K562 (cell line): Measurements from ENCODE around the gene MFNG. TPM values are rescaled to one million over a fixed set of nuclear protein-coding genes. Genes with fewer than 3 reads are reported as not detected.

Experiments used
- ATAC-seq: fragments of 200-7000 bp; cut with Tn5 transposase; 3 replicates; pipeline ENCODE4 v1.9.1; 2020; ENCODE audit warnings: moderate library complexity
- BruUV-seq: library from RNA; stranded (reverse); fragments of 400-500 nt; replicated peaks from 2 replicates; lab custom pipeline; 2021; lab: Mats Ljungman, UMichigan
- CTCF ChIA-PET: fragments of 300-600 bp; formaldehyde crosslinking; extraction: SDS; loops from one replicate; lab custom pipeline; 2021; ENCODE audit warnings: low intra/inter-chr PET ratio; lab: Yijun Ruan, JAX
- POLR2A ChIA-PET: fragments of 300-600, 350-650 bp; sonication (Branson Sonifier 250); formaldehyde crosslinking; extraction: SDS; loops from one replicate; lab custom pipeline; 2021; ENCODE audit warnings: antibody characterized with exemption, inconsistent platforms; lab: Yijun Ruan, JAX
- DNase-seq, 4 experiments: peaks; one replicate each; pipeline versions ENCODE4 v3.0.0 to v3.0.0-alpha.2; 2011 to 2018; ENCODE audit warnings: low spot score in 3 of 4, mixed read lengths in 3 of 4; ENCODE audit errors: extremely low read depth in 1 of 4
- FAIRE-seq: peaks from 2 replicates; lab custom pipeline; 2011; peaks lifted over from hg19 to GRCh38; lab: Jason Lieb, UNC
- H2AFZ ChIP-seq: 2 replicates; pipeline ENCODE4 v1.6.0; 2011; ENCODE audit warnings: low read depth, low read length, control low read depth, inconsistent platforms
- H3K27ac ChIP-seq: fragments of 200-600 bp; 3 replicates; pipeline ENCODE4 v1.8.0; 2011; ENCODE audit warnings: low read depth, mild to moderate bottlenecking, control low read depth, inconsistent platforms, low read length, moderate library complexity, mixed read lengths; ENCODE audit errors: extremely low read depth
- H3K27me3 ChIP-seq, 2 experiments: fragments of 300-600 bp in 1 of 2; 2 replicates in 1 of 2; 3 replicates in 1 of 2; pipeline versions ENCODE4 v1.6.0 to v1.8.0; 2011; ENCODE audit warnings: inconsistent platforms in 2 of 2, low read length in 2 of 2, mild to moderate bottlenecking in 1 of 2, mixed read lengths in 1 of 2, moderate library complexity in 1 of 2; ENCODE audit not compliant: control insufficient read depth in 2 of 2, insufficient read depth in 2 of 2
- H3K36me3 ChIP-seq: fragments of 300-600 bp; 3 replicates; pipeline ENCODE4 v1.8.0; 2011; ENCODE audit warnings: mild to moderate bottlenecking, low read length, inconsistent platforms; ENCODE audit not compliant: control insufficient read depth, insufficient read depth
- H3K4me1 ChIP-seq, 2 experiments: fragments of 200-600 bp in 1 of 2; replicated peaks in 1 of 2; 2 replicates in 1 of 2; 3 replicates in 1 of 2; pipeline versions ENCODE4 v1.5.1 to v1.8.0; 2011; ENCODE audit warnings: inconsistent platforms in 2 of 2, low read length in 2 of 2, mild to moderate bottlenecking in 1 of 2, mixed read lengths in 1 of 2, moderate library complexity in 1 of 2; ENCODE audit not compliant: control insufficient read depth in 2 of 2, insufficient read depth in 2 of 2
- H3K4me2 ChIP-seq: 2 replicates; pipeline ENCODE4 v1.6.1; 2011; ENCODE audit warnings: low read length, control low read depth, inconsistent platforms, mixed read lengths; ENCODE audit not compliant: insufficient read depth
- H3K4me3 ChIP-seq: fragments of 200-600 bp; sonication (generic), shearing (Covaris generic); 2 replicates; pipeline ENCODE4 v1.5.1; 2016; ENCODE audit warnings: control low read depth, inconsistent platforms
- H3K79me2 ChIP-seq: fragments of 200-600 bp; 3 replicates; pipeline ENCODE4 v1.8.0; 2011; ENCODE audit warnings: low read length, inconsistent platforms; ENCODE audit not compliant: control insufficient read depth, insufficient read depth
- H3K9ac ChIP-seq, 2 experiments: 2 replicates each; pipeline versions ENCODE4 v1.6.0 to v1.6.1; 2011; ENCODE audit warnings: low read depth in 2 of 2, low read length in 2 of 2, control low read depth in 1 of 2, inconsistent platforms in 1 of 2, mild to moderate bottlenecking in 1 of 2, mixed read lengths in 1 of 2; ENCODE audit not compliant: insufficient read depth in 1 of 2
- H3K9me1 ChIP-seq: one replicate; pipeline ENCODE4 v1.6.0; 2011; ENCODE audit warnings: inconsistent platforms, mild to moderate bottlenecking, low read length, moderate library complexity; ENCODE audit not compliant: control insufficient read depth, insufficient read depth
- H3K9me3 ChIP-seq: replicated peaks from 2 replicates; pipeline ENCODE4 v1.5.1; 2011; ENCODE audit warnings: low read depth, low read length, inconsistent platforms; ENCODE audit not compliant: control insufficient read depth, insufficient read depth
- H4K20me1 ChIP-seq: replicated peaks from 2 replicates; pipeline ENCODE4 v1.6.1; 2011; ENCODE audit warnings: low read length, inconsistent platforms, mixed read lengths; ENCODE audit not compliant: control insufficient read depth, insufficient read depth
- CCNT2 ChIP-seq: IDR thresholded peaks from 2 replicates; pipeline ENCODE4 v1.6.1; 2011; ENCODE audit warnings: borderline replicate concordance, low read depth, mild to moderate bottlenecking, moderate library complexity, mixed read lengths, low read length; ENCODE audit not compliant: insufficient read length; ENCODE audit errors: extremely low read depth
- HMGN3 ChIP-seq: IDR thresholded peaks from 2 replicates; pipeline ENCODE4 v1.6.1; 2011; ENCODE audit warnings: borderline replicate concordance, low read depth, mild to moderate bottlenecking, mixed read lengths, low read length; ENCODE audit not compliant: insufficient read length; ENCODE audit errors: extremely low read depth
- ZFP36 ChIP-seq: fragments of 150-350 bp; IDR thresholded peaks from 2 replicates; pipeline ENCODE4 v1.6.1; 2018; ENCODE audit warnings: low read length, low read depth; ENCODE audit not compliant: partially characterized antibody
- WGBS: fragments of 100-300 bp; shearing (Covaris generic); methylation state at CpG from one replicate; pipeline ENCODE4 v1.1.6; 2016; ENCODE audit warnings: low coverage, mixed read lengths; ENCODE audit not compliant: insufficient coverage; ENCODE audit errors: missing lambda C conversion rate; 5-methylcytosine and 5-hydroxymethylcytosine counted together
- in situ Hi-C: fragments of 300-500 bp; cut with MboI; formaldehyde crosslinking; loops from 4 replicates; pipeline ENCODE4 v1.15.0; 2018; ENCODE audit warnings: inconsistent platforms, mixed read lengths
- intact Hi-C: fragments of 100-400 bp; cut with micrococcal nuclease; formaldehyde crosslinking; loops from 2 replicates; pipeline ENCODE4 v1.14.2; 2022
- polyA plus RNA-seq, 8 experiments: library from polyadenylated mRNA; depleted of rRNA in 4 of 8; stranded (reverse) in 5 of 8; unstranded in 3 of 8; fragments of >200 nt; fragmentation: Nextera tagmentation in 2 of 8; fragmentation: Illumina TruSeq in 1 of 8; extraction: Ambion mirVana in 2 of 8; extraction: Trizol in 1 of 8; gene quantifications; 2 replicates each; pipeline versions ENCODE4 v1.2.1 to v1.2.3, GENCODE V29; 2011 to 2014; ENCODE audit warnings: inconsistent platforms in 1 of 8, missing spikeins in 1 of 8
- total RNA-seq, 7 experiments: library from RNA; depleted of rRNA in 6 of 7; stranded (reverse); fragments of >200 nt in 6 of 7; fragmentation: Illumina TruSeq in 2 of 7; extraction: Trizol in 2 of 7; gene quantifications; 2 replicates each; pipeline versions ENCODE4 v1.2.1 to v1.2.3, GENCODE V29; 2011 to 2021; ENCODE audit warnings: low replicate concordance in 1 of 7
- TF ChIP-seq, protein P1 (sequence below): fragments of 450-650 bp; IDR thresholded peaks from 2 replicates; pipeline ENCODE4 v1.6.1; 2017; ENCODE audit warnings: antibody characterized with exemption
- TF ChIP-seq, protein P2 (sequence below), 2 experiments: fragments of 450-650 bp; formaldehyde crosslinking in 1 of 2; IDR thresholded peaks; 2 replicates each; pipeline versions ENCODE4 v1.4.0 to v1.6.1; 2014 to 2020; ENCODE audit warnings: mild to moderate bottlenecking in 2 of 2, borderline replicate concordance in 1 of 2, low read depth in 1 of 2

The MFNG gene
- total and polyA plus RNA-seq, 9 of the 15 experiments (the other 6 are each of a cell fraction or from before 2014, with no cell fraction given): 0.13 to 0.73 (median 0.38) TPM; not detected in 4

DNA sequence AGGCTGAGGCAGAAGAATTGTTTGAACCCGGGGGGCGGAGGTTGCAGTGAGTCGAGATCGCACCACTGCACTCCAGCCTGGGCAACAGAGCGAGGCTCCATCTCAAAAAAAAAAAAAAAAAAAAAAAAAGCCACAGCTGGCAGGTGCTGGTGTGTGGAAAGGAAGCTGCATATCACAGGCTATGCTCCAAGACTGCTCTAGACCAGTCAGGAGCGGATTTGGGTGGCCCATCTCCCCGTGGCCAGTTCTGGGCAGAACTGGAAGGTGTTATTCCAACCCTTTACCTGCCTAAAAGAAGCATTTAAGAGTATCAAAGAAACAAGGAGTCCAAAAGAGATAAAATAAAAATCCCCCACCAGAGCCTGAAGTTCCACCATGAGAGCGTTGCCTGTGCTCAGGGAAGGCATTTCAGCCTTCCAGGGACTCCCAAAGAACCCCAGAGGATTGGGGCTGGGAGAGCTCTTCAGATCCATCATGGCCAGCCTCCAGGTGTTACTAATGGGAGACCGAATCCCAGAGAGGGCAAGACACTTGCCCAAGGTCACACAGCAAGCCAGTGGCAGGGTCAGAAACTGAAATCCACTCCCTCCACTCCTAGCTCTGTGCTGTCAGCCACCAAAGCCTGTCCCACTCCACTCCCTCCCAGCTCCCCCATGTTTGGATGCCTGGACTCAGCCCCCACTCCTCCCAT, 14.3 kb downstream of the MFNG start:
- CTCF ChIA-PET: no interaction called here

More for the DNA sequence above, 14.3 kb downstream of the MFNG start:
- Histone ChIP-seq H3K4me1 (no peaks in the 10 kb centered on the region; a peak in 1 of 5 replicates), H3K27ac (no peak overlapping the region), H3K79me2 (no peaks in the 10 kb centered on the region), H3K4me2 (no peak overlapping the region), H3K36me3 (no peaks in the 10 kb centered on the region), H3K9ac (no peak overlapping the region), H3K9me3 (no peaks in the 10 kb centered on the region), H3K9me1 (no peaks in the 10 kb centered on the region), H2AFZ (no peak overlapping the region), H3K4me3 (no peak overlapping the region)
- DNase-seq (no peak), FAIRE-seq (no peak), ATAC-seq (no peak)
- in situ Hi-C loops: no loop called here
- 0% methylated on average over 4 of the region's 9 CpGs for WGBS
- intact Hi-C loops: no loop called here
- BruUV-seq: no TSS peak
- TF ChIP-seq CCNT2: no peak
- TF ChIP-seq, protein P1, sequence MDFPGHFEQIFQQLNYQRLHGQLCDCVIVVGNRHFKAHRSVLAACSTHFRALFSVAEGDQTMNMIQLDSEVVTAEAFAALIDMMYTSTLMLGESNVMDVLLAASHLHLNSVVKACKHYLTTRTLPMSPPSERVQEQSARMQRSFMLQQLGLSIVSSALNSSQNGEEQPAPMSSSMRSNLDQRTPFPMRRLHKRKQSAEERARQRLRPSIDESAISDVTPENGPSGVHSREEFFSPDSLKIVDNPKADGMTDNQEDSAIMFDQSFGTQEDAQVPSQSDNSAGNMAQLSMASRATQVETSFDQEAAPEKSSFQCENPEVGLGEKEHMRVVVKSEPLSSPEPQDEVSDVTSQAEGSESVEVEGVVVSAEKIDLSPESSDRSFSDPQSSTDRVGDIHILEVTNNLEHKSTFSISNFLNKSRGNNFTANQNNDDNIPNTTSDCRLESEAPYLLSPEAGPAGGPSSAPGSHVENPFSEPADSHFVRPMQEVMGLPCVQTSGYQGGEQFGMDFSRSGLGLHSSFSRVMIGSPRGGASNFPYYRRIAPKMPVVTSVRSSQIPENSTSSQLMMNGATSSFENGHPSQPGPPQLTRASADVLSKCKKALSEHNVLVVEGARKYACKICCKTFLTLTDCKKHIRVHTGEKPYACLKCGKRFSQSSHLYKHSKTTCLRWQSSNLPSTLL: no peak
- TF ChIP-seq, protein P2, sequence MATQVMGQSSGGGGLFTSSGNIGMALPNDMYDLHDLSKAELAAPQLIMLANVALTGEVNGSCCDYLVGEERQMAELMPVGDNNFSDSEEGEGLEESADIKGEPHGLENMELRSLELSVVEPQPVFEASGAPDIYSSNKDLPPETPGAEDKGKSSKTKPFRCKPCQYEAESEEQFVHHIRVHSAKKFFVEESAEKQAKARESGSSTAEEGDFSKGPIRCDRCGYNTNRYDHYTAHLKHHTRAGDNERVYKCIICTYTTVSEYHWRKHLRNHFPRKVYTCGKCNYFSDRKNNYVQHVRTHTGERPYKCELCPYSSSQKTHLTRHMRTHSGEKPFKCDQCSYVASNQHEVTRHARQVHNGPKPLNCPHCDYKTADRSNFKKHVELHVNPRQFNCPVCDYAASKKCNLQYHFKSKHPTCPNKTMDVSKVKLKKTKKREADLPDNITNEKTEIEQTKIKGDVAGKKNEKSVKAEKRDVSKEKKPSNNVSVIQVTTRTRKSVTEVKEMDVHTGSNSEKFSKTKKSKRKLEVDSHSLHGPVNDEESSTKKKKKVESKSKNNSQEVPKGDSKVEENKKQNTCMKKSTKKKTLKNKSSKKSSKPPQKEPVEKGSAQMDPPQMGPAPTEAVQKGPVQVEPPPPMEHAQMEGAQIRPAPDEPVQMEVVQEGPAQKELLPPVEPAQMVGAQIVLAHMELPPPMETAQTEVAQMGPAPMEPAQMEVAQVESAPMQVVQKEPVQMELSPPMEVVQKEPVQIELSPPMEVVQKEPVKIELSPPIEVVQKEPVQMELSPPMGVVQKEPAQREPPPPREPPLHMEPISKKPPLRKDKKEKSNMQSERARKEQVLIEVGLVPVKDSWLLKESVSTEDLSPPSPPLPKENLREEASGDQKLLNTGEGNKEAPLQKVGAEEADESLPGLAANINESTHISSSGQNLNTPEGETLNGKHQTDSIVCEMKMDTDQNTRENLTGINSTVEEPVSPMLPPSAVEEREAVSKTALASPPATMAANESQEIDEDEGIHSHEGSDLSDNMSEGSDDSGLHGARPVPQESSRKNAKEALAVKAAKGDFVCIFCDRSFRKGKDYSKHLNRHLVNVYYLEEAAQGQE (IDR thresholded peaks at IDR 0.05; ENCODE audit: borderline replicate concordance): peak; percentile 13; the same call in 1 of the 2 replicates
- TF ChIP-seq, protein P2 (CRISPR knock-in tag; IDR thresholded peaks at IDR 0.05; ENCODE audit: low read depth): no peak
- peak; percentile 38 for TF ChIP-seq ZFP36
- no peak for TF ChIP-seq HMGN3
- TF ChIP-seq, all 486 proteins: peak for 2
- Histone ChIP-seq H4K20me1 (no peaks in the 10 kb centered on the region), H3K27me3 (peaks cover 3 to 31% of the 10 kb centered on the region in 2 experiments; a peak in 2 of 5 replicates)
- POLR2A ChIA-PET: interaction anchor here (0.5 to 1.4 kb wide), 2 partner anchors 9 to 55 kb away, joined by 5 read pairs; no protein-coding TSS in a partner anchor
